K562 (cell line): ENCODE measurements around the gene CD72. TPM values are rescaled to one million over a fixed set of nuclear protein-coding genes. Genes with fewer than 3 reads are reported as not detected.
A peak's percentile ranks its signal among the peaks of the same experiment; 100 is the strongest.

ENCODE experiments used
- BHLHE40 ChIP-seq: IDR thresholded peaks from 2 replicates; pipeline ENCODE4 v1.6.1; 2011; ENCODE audit warnings: low read length, improper control_type of control experiment
- ETV1 ChIP-seq: fragments of 450-650 bp; conservative IDR thresholded peaks from 2 replicates; pipeline ENCODE4 v1.6.1; 2016; ENCODE audit warnings: missing genetic modification characterization, control low read depth, low read depth, missing compliant biosample characterization
- HLTF ChIP-seq: fragments of 450-650 bp; IDR thresholded peaks from 2 replicates; pipeline ENCODE4 v1.6.1; 2016
- JUND ChIP-seq, 2 experiments: IDR thresholded peaks; 2 replicates in 1 of 2; 3 replicates in 1 of 2; pipeline ENCODE4 v1.6.1; 2011; ENCODE audit warnings: borderline replicate concordance in 2 of 2, low read depth in 2 of 2, low read length in 2 of 2, improper control_type of control experiment in 1 of 2, missing biosample characterization in 1 of 2, missing genetic modification characterization in 1 of 2, missing genetic modification reagents in 1 of 2
- LCOR ChIP-seq: sonication (generic); formaldehyde crosslinking; IDR thresholded peaks from 2 replicates; pipeline ENCODE4 v1.8.0; 2022; ENCODE audit warnings: mild to moderate bottlenecking, missing genetic modification reagents
- MCM5 ChIP-seq: fragments of 450-650 bp; IDR thresholded peaks from 2 replicates; pipeline ENCODE4 v1.6.1; 2016; ENCODE audit warnings: low read depth
- PPARD ChIP-seq: fragments of 250-450 bp; sonication (Bioruptor Pico); IDR thresholded peaks from 2 replicates; pipeline ENCODE4 v1.8.0; 2022; ENCODE audit warnings: inconsistent platforms, mild to moderate bottlenecking, moderate library complexity
- RAD51 ChIP-seq: fragments of 450-650 bp; IDR thresholded peaks from 2 replicates; pipeline ENCODE4 v1.7.1; 2016; ENCODE audit warnings: low read depth, mild to moderate bottlenecking, borderline replicate concordance
- SNIP1 ChIP-seq: fragments of 450-650 bp; IDR thresholded peaks from 2 replicates; pipeline ENCODE4 v1.7.1; 2017; ENCODE audit warnings: low read depth, mild to moderate bottlenecking
- ZC3H11A ChIP-seq: IDR thresholded peaks from 2 replicates; pipeline ENCODE4 v1.6.1; 2012; ENCODE audit warnings: low read depth, low read length, improper control_type of control experiment
- ZNF24 ChIP-seq: fragments of 450-650 bp; IDR thresholded peaks from 2 replicates; pipeline ENCODE4 v1.6.1; 2016
- ZNF77 ChIP-seq: fragments of 250-450 bp; sonication (Bioruptor Pico); IDR thresholded peaks from 2 replicates; pipeline ENCODE4 v1.5.0; 2020
- polyA plus RNA-seq, 8 experiments: library from polyadenylated mRNA; depleted of rRNA in 4 of 8; stranded (reverse) in 5 of 8; unstranded in 3 of 8; fragments of >200 nt; fragmentation: Nextera tagmentation in 2 of 8; fragmentation: Illumina TruSeq in 1 of 8; extraction: Ambion mirVana in 2 of 8; extraction: Trizol in 1 of 8; gene quantifications; 2 replicates each; pipeline versions ENCODE4 v1.2.1 to v1.2.3, GENCODE V29; 2011 to 2014; ENCODE audit warnings: inconsistent platforms in 1 of 8, missing spikeins in 1 of 8
- total RNA-seq, 7 experiments: library from RNA; depleted of rRNA in 6 of 7; stranded (reverse); fragments of >200 nt in 6 of 7; fragmentation: Illumina TruSeq in 2 of 7; extraction: Trizol in 2 of 7; gene quantifications; 2 replicates each; pipeline versions ENCODE4 v1.2.1 to v1.2.3, GENCODE V29; 2011 to 2021; ENCODE audit warnings: low replicate concordance in 1 of 7
- TF ChIP-seq, protein P1 (sequence below), 3 experiments: fragments of 200-800 bp in 1 of 3; fragments of 250-450 bp in 1 of 3; fragments of 450-650 bp in 1 of 3; sonication (Bioruptor Pico) in 1 of 3; sonication (Bioruptor generic) in 1 of 3; formaldehyde crosslinking in 1 of 3; IDR thresholded peaks; 2 replicates each; pipeline versions ENCODE4 v1.6.1 to v1.8.0; 2016 to 2022; ENCODE audit warnings: mild to moderate bottlenecking in 2 of 3, missing genetic modification characterization in 2 of 3, missing compliant biosample characterization in 1 of 3, moderate library complexity in 1 of 3
- TF ChIP-seq, protein P2 (sequence below): fragments of 250-450 bp; sonication (Bioruptor Pico); IDR thresholded peaks from 2 replicates; pipeline ENCODE4 v1.8.0; 2021; ENCODE audit warnings: borderline replicate concordance, mild to moderate bottlenecking, moderate library complexity; ENCODE audit not compliant: poor library complexity, severe bottlenecking
- TF ChIP-seq, protein P3 (sequence below): fragments of 150-350 bp; IDR thresholded peaks from 2 replicates; pipeline ENCODE4 v1.6.1; 2014; ENCODE audit warnings: low read depth, mild to moderate bottlenecking, low read length, borderline replicate concordance
- TF ChIP-seq, protein P4 (sequence below): sonication (generic); formaldehyde crosslinking; IDR thresholded peaks from 2 replicates; pipeline ENCODE4 v1.8.0; 2022; ENCODE audit warnings: missing genetic modification reagents, mild to moderate bottlenecking, borderline replicate concordance

CD72 gene
- total and polyA plus RNA-seq, 9 of the 15 experiments (the other 6 are each of a cell fraction or from before 2014, with no cell fraction given), result 0.11 to 0.78 (median 0.27) TPM; not detected in 1

DNA sequence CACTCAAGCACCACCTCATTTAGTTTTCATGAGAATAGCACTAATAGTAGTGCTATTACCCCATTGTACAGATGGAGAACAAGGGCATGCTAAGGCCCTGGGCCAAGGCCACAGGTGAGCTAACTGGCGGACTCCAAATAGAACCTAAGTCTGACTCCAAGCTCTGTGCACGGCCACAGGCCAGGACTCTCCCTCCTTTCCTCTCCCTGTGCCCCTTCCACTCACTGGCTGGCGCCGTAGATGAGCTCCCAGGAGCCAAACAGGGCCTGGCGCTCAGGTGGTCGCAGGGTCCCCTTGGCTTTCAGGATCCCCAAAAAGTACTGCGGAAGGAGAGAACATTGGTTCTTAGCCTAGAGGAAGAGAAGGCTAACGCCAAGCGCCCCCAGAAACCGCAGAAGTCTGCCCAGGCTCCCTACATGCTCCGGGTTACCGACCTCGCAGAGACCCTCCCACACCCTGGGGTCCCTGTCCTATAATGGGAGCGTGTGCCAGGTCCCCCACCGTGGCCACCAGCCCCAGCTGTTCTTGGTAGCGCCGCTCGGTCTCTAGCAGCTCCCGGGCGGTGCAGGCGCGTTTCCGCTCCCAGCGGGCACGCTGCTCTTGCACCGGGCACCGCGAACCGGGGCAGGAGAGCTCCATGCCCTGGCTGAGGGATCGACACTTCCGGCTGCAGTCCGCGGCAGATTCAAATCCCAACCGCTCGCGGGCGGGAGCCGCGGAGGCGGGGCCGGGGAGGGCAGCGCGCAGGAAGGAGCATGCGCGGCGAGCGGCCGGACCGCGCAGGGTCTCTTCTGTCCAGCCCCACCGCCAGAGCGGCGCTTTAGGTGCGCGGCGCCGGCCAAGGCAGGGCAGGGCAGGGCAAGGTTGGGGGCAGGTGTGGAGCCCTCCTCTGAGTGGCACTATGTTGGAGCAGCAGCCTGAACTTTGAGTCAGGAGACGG is 46.6 kb upstream of the CD72 start, which contains the start of gene ARHGEF39 (continued):
- TF ChIP-seq ZNF24, result no peak
- TF ChIP-seq, protein P1, sequence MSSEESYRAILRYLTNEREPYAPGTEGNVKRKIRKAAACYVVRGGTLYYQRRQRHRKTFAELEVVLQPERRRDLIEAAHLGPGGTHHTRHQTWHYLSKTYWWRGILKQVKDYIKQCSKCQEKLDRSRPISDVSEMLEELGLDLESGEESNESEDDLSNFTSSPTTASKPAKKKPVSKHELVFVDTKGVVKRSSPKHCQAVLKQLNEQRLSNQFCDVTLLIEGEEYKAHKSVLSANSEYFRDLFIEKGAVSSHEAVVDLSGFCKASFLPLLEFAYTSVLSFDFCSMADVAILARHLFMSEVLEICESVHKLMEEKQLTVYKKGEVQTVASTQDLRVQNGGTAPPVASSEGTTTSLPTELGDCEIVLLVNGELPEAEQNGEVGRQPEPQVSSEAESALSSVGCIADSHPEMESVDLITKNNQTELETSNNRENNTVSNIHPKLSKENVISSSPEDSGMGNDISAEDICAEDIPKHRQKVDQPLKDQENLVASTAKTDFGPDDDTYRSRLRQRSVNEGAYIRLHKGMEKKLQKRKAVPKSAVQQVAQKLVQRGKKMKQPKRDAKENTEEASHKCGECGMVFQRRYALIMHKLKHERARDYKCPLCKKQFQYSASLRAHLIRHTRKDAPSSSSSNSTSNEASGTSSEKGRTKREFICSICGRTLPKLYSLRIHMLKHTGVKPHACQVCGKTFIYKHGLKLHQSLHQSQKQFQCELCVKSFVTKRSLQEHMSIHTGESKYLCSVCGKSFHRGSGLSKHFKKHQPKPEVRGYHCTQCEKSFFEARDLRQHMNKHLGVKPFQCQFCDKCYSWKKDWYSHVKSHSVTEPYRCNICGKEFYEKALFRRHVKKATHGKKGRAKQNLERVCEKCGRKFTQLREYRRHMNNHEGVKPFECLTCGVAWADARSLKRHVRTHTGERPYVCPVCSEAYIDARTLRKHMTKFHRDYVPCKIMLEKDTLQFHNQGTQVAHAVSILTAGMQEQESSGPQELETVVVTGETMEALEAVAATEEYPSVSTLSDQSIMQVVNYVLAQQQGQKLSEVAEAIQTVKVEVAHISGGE (CRISPR knock-in tag; IDR thresholded peaks at IDR 0.05), result peak in 1 of 3 experiments; percentile 41; a peak in 1 of 6 replicates
- no peak for TF ChIP-seq LCOR (CRISPR knock-in tag)
- no peak for TF ChIP-seq SNIP1
- TF ChIP-seq, protein P2, sequence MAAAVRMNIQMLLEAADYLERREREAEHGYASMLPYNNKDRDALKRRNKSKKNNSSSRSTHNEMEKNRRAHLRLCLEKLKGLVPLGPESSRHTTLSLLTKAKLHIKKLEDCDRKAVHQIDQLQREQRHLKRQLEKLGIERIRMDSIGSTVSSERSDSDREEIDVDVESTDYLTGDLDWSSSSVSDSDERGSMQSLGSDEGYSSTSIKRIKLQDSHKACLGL (CRISPR knock-in tag), result no peak
- TF ChIP-seq, protein P3, sequence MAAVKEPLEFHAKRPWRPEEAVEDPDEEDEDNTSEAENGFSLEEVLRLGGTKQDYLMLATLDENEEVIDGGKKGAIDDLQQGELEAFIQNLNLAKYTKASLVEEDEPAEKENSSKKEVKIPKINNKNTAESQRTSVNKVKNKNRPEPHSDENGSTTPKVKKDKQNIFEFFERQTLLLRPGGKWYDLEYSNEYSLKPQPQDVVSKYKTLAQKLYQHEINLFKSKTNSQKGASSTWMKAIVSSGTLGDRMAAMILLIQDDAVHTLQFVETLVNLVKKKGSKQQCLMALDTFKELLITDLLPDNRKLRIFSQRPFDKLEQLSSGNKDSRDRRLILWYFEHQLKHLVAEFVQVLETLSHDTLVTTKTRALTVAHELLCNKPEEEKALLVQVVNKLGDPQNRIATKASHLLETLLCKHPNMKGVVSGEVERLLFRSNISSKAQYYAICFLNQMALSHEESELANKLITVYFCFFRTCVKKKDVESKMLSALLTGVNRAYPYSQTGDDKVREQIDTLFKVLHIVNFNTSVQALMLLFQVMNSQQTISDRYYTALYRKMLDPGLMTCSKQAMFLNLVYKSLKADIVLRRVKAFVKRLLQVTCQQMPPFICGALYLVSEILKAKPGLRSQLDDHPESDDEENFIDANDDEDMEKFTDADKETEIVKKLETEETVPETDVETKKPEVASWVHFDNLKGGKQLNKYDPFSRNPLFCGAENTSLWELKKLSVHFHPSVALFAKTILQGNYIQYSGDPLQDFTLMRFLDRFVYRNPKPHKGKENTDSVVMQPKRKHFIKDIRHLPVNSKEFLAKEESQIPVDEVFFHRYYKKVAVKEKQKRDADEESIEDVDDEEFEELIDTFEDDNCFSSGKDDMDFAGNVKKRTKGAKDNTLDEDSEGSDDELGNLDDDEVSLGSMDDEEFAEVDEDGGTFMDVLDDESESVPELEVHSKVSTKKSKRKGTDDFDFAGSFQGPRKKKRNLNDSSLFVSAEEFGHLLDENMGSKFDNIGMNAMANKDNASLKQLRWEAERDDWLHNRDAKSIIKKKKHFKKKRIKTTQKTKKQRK, result no peak
- TF ChIP-seq, protein P4, sequence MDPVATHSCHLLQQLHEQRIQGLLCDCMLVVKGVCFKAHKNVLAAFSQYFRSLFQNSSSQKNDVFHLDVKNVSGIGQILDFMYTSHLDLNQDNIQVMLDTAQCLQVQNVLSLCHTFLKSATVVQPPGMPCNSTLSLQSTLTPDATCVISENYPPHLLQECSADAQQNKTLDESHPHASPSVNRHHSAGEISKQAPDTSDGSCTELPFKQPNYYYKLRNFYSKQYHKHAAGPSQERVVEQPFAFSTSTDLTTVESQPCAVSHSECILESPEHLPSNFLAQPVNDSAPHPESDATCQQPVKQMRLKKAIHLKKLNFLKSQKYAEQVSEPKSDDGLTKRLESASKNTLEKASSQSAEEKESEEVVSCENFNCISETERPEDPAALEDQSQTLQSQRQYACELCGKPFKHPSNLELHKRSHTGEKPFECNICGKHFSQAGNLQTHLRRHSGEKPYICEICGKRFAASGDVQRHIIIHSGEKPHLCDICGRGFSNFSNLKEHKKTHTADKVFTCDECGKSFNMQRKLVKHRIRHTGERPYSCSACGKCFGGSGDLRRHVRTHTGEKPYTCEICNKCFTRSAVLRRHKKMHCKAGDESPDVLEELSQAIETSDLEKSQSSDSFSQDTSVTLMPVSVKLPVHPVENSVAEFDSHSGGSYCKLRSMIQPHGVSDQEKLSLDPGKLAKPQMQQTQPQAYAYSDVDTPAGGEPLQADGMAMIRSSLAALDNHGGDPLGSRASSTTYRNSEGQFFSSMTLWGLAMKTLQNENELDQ (CRISPR knock-in tag), result no peak
- peak; percentile 81 for TF ChIP-seq ETV1 (tag)
- TF ChIP-seq ZC3H11A, result no peak
- no peak for TF ChIP-seq PPARD
- TF ChIP-seq RAD51, result no peak
- TF ChIP-seq ZNF77, result no peak
- TF ChIP-seq JUND (IDR thresholded peaks at IDR 0.05; ENCODE audit: borderline replicate concordance, low read depth, low read length), result no peak
- no peak for TF ChIP-seq JUND (tag; IDR thresholded peaks at IDR 0.05; ENCODE audit: borderline replicate concordance, low read depth, low read length)
- no peak for TF ChIP-seq BHLHE40
- no peak for TF ChIP-seq MCM5
- no peak for TF ChIP-seq HLTF
